Fibroblast of skin of left biceps (primary cell): Measurements from ENCODE around the gene MCAT.
"Not testable (repeated sequence)": the region's sequence is repeated elsewhere in the genome, so short reads cannot be mapped to it uniquely, and the experiment has no call there.

Experiments
- DNase-seq, 2 experiments: peaks; one replicate each; pipeline ENCODE4 v3.0.0-alpha.2; 2013; ENCODE audit warnings: low read depth in 2 of 2

MCAT gene

GRCh38 chr22:43154887-43155536 lies 11.8 kb upstream of the MCAT start:
- DNase-seq = no peak

GRCh38 chr22:43153899-43154298 lies 10.7 kb upstream of the MCAT start:
- DNase-seq = no peak

- DNase-seq = no peak
Observed at GRCh38 chr22:43152357-43153071, 9.3 kb upstream of the MCAT start.

GRCh38 chr22:43152003-43152356 lies 8.8 kb upstream of the MCAT start:
- no peak for DNase-seq

- DNase-seq = no peak
Observed at GRCh38 chr22:43151251-43152002, 8.2 kb upstream of the MCAT start, which contains the start of gene TSPO. Gene TSPO, plus strand, starts transcription at chr22:43151559. Its CDS starts 7,680 bp downstream, at chr22:43159239.

GRCh38 chr22:43150731-43151206 lies 7.6 kb upstream of the MCAT start:
- no peak for DNase-seq

- no peak for DNase-seq
Observed at GRCh38 chr22:43148581-43148980, 5.4 kb upstream of the MCAT start.

- no peak for DNase-seq
Observed at GRCh38 chr22:43147821-43148220, 4.6 kb upstream of the MCAT start.

GRCh38 chr22:43146332-43146731 lies 3.1 kb upstream of the MCAT start:
- not testable (repeated sequence) for DNase-seq

GRCh38 chr22:43145371-43145770 lies 2.2 kb upstream of the MCAT start:
- not testable (repeated sequence) for DNase-seq

- DNase-seq = no peak
Observed at GRCh38 chr22:43144949-43145348, 1.8 kb upstream of the MCAT start.

- no peak for DNase-seq
Observed at GRCh38 chr22:43136801-43137200, 6.4 kb downstream of the MCAT start.

GRCh38 chr22:43136255-43136654 lies 6.9 kb downstream of the MCAT start:
- no peak for DNase-seq

GRCh38 chr22:43135565-43135964 lies 7.6 kb downstream of the MCAT start:
- no peak for DNase-seq

- no peak for DNase-seq
Observed at GRCh38 chr22:43134553-43134952, 8.6 kb downstream of the MCAT start.

GRCh38 chr22:43133401-43133800 lies 9.8 kb downstream of the MCAT start:
- no peak for DNase-seq

- DNase-seq = no peak
Observed at GRCh38 chr22:43131773-43132501, 11.3 kb downstream of the MCAT start.

- DNase-seq = no peak
Observed at GRCh38 chr22:43129426-43130425, 13.5 kb downstream of the MCAT start.

GRCh38 chr22:43128928-43129424 lies 14.2 kb downstream of the MCAT start:
- no peak for DNase-seq

GRCh38 chr22:43128116-43128515 lies 15.1 kb downstream of the MCAT start:
- DNase-seq = no peak
